Measurements from ENCODE around the gene GCG. TPM values are rescaled to one million over a fixed set of nuclear protein-coding genes. Genes with fewer than 3 reads are reported as not detected.

Gene GCG
- total RNA-seq, 1 experiment from 2014 or later = 0.31 TPM

- Histone ChIP-seq H3K4me1 (ENCODE audit: control insufficient read depth, insufficient read depth, low read length) (no peaks in the 10 kb centered on the region), H3K4me3 (ENCODE audit: low read depth in 2 of 2, low read length in 2 of 2) (no peak overlapping the region), H3K36me3 (ENCODE audit: control insufficient read depth, insufficient read depth, low read length) (no peaks in the 10 kb centered on the region), H3K27me3 (ENCODE audit: control insufficient read depth, insufficient read depth, low read length) (no peaks in the 10 kb centered on the region; the same call in 1 of the 2 replicates), H3K27ac (ENCODE audit: low read length) (no peak overlapping the region), H3K9me3 (ENCODE audit: control insufficient read depth, insufficient read depth, low read depth, low read length) (no peaks in the 10 kb centered on the region)
- BruUV-seq (replicated peaks) = no TSS peak
- intact Hi-C loops (cut with micrococcal nuclease; ENCODE audit: unreplicated experiment) (no loop called here), in situ Hi-C loops (cut with HindIII; ENCODE audit: low pct_unique_long_range_greater_than_20kb, low sequenced_read_pairs) (no loop called here)
- ChIA-PET CTCF (no interaction called here), POLR2A (no interaction called here)
- DNase-seq (ENCODE audit: low read depth, low spot score) (no peak), ATAC-seq (no peak)
- TF ChIP-seq POLR2AphosphoS5 (IDR thresholded peaks at IDR 0.05; ENCODE audit: low read depth, low read length) = no peak
- TF ChIP-seq TCF7L2 (IDR thresholded peaks at IDR 0.05; ENCODE audit: low read depth, low read length) = no peak
- TF ChIP-seq, protein P1, sequence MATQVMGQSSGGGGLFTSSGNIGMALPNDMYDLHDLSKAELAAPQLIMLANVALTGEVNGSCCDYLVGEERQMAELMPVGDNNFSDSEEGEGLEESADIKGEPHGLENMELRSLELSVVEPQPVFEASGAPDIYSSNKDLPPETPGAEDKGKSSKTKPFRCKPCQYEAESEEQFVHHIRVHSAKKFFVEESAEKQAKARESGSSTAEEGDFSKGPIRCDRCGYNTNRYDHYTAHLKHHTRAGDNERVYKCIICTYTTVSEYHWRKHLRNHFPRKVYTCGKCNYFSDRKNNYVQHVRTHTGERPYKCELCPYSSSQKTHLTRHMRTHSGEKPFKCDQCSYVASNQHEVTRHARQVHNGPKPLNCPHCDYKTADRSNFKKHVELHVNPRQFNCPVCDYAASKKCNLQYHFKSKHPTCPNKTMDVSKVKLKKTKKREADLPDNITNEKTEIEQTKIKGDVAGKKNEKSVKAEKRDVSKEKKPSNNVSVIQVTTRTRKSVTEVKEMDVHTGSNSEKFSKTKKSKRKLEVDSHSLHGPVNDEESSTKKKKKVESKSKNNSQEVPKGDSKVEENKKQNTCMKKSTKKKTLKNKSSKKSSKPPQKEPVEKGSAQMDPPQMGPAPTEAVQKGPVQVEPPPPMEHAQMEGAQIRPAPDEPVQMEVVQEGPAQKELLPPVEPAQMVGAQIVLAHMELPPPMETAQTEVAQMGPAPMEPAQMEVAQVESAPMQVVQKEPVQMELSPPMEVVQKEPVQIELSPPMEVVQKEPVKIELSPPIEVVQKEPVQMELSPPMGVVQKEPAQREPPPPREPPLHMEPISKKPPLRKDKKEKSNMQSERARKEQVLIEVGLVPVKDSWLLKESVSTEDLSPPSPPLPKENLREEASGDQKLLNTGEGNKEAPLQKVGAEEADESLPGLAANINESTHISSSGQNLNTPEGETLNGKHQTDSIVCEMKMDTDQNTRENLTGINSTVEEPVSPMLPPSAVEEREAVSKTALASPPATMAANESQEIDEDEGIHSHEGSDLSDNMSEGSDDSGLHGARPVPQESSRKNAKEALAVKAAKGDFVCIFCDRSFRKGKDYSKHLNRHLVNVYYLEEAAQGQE (IDR thresholded peaks at IDR 0.05; ENCODE audit: insufficient read depth in 1 of 2, low read depth in 2 of 2, low read length in 1 of 2) = no peak
- no peak for TF ChIP-seq SIN3A (IDR thresholded peaks at IDR 0.05; ENCODE audit: borderline replicate concordance, insufficient read depth, low read depth, low read length)
- TF ChIP-seq, protein P2, sequence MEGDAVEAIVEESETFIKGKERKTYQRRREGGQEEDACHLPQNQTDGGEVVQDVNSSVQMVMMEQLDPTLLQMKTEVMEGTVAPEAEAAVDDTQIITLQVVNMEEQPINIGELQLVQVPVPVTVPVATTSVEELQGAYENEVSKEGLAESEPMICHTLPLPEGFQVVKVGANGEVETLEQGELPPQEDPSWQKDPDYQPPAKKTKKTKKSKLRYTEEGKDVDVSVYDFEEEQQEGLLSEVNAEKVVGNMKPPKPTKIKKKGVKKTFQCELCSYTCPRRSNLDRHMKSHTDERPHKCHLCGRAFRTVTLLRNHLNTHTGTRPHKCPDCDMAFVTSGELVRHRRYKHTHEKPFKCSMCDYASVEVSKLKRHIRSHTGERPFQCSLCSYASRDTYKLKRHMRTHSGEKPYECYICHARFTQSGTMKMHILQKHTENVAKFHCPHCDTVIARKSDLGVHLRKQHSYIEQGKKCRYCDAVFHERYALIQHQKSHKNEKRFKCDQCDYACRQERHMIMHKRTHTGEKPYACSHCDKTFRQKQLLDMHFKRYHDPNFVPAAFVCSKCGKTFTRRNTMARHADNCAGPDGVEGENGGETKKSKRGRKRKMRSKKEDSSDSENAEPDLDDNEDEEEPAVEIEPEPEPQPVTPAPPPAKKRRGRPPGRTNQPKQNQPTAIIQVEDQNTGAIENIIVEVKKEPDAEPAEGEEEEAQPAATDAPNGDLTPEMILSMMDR (IDR thresholded peaks at IDR 0.05) = no peak
These were observed 2.6 kb downstream of the GCG start for GRCh38 chr2:162149466-162149865.

- ATAC-seq (no peak), DNase-seq (ENCODE audit: low read depth, low spot score) (no peak)
- Histone ChIP-seq H3K36me3 (ENCODE audit: control insufficient read depth, insufficient read depth, low read length) (no peaks in the 10 kb centered on the region), H3K27me3 (ENCODE audit: control insufficient read depth, insufficient read depth, low read length) (no peaks in the 10 kb centered on the region; the same call in 1 of the 2 replicates), H3K4me3 (ENCODE audit: low read depth in 2 of 2, low read length in 2 of 2) (no peak overlapping the region), H3K9me3 (ENCODE audit: control insufficient read depth, insufficient read depth, low read depth, low read length) (no peaks in the 10 kb centered on the region), H3K4me1 (ENCODE audit: control insufficient read depth, insufficient read depth, low read length) (no peaks in the 10 kb centered on the region), H3K27ac (ENCODE audit: low read length) (no peak overlapping the region)
- CTCF ChIA-PET = no interaction called here
- POLR2A ChIA-PET = no interaction called here
- TF ChIP-seq SIN3A (IDR thresholded peaks at IDR 0.05; ENCODE audit: borderline replicate concordance, insufficient read depth, low read depth, low read length) = no peak
- TF ChIP-seq, protein P1 (IDR thresholded peaks at IDR 0.05; ENCODE audit: insufficient read depth in 1 of 2, low read depth in 2 of 2, low read length in 1 of 2) = no peak
- TF ChIP-seq TCF7L2 (IDR thresholded peaks at IDR 0.05; ENCODE audit: low read depth, low read length) = no peak
- TF ChIP-seq POLR2AphosphoS5 (IDR thresholded peaks at IDR 0.05; ENCODE audit: low read depth, low read length) = no peak
- TF ChIP-seq, protein P2 (IDR thresholded peaks at IDR 0.05) = no peak
- in situ Hi-C loops (cut with HindIII; ENCODE audit: low pct_unique_long_range_greater_than_20kb, low sequenced_read_pairs) = no loop called here
- intact Hi-C loops (cut with micrococcal nuclease; ENCODE audit: unreplicated experiment) = no loop called here
- BruUV-seq (replicated peaks) = no TSS peak
These were observed 3.1 kb downstream of the GCG start for GRCh38 chr2:162148956-162149355.

Measured in Panc1 (cell line).